NCI-H187 treated with DMSO at 0.1 percent for 48 hours (cell line): ENCODE results near the gene KIAA1210.
"Not testable (repeated sequence)": the region's sequence is repeated elsewhere in the genome, so short reads cannot be mapped to it uniquely, and the experiment has no call there.

Experiments used
- DNase-seq: peaks from one replicate; lab custom pipeline; 2025; lab: John Stamatoyannopoulos, UW

Gene KIAA1210

GRCh38 chrX:119036107-119037029 lies 91.2 kb downstream of the KIAA1210 start:
- DNase-seq = no peak

GRCh38 chrX:119030990-119031389 lies 96.6 kb downstream of the KIAA1210 start:
- no peak for DNase-seq

- not testable (repeated sequence) for DNase-seq
Observed at GRCh38 chrX:119029656-119030055, 98.0 kb downstream of the KIAA1210 start.

GRCh38 chrX:119028733-119029330 lies 98.8 kb downstream of the KIAA1210 start:
- no peak for DNase-seq
